ENCODE data around the gene IMMT.

DNA sequence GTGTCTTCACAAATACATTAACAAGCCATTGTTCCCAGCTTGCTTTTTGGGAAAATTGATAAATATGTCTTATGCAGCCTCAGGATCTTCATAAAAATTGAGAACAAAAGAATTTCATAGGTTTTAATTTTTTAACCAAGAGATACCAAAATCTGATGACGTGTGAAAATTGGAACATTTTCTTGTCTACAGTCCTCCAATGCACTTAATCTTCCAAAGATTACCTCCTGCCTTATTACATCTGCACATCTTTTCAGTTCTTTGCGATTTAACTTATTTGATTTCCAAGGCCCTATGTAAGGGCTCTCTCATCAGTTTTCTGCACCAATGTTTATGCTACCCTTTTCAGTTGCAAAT lies 7.1 kb upstream of the IMMT start:
- TF ChIP-seq, protein P1, sequence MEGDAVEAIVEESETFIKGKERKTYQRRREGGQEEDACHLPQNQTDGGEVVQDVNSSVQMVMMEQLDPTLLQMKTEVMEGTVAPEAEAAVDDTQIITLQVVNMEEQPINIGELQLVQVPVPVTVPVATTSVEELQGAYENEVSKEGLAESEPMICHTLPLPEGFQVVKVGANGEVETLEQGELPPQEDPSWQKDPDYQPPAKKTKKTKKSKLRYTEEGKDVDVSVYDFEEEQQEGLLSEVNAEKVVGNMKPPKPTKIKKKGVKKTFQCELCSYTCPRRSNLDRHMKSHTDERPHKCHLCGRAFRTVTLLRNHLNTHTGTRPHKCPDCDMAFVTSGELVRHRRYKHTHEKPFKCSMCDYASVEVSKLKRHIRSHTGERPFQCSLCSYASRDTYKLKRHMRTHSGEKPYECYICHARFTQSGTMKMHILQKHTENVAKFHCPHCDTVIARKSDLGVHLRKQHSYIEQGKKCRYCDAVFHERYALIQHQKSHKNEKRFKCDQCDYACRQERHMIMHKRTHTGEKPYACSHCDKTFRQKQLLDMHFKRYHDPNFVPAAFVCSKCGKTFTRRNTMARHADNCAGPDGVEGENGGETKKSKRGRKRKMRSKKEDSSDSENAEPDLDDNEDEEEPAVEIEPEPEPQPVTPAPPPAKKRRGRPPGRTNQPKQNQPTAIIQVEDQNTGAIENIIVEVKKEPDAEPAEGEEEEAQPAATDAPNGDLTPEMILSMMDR (conservative IDR thresholded peaks at IDR 0.05 in 1 of 2, IDR thresholded peaks at IDR 0.05 in 1 of 2; ENCODE audit: extremely low read depth in 1 of 2, insufficient read depth in 1 of 2, low read depth in 1 of 2, low read length in 2 of 2), result no peak
- TF ChIP-seq EZH2 (IDR thresholded peaks at IDR 0.05; ENCODE audit: borderline replicate concordance, low read length), result no peak
